Measurements from ENCODE around the gene GCNA.
"Not testable (repeated sequence)": the region's sequence is repeated elsewhere in the genome, so short reads cannot be mapped to it uniquely, and the experiment has no call there.

GCNA gene

GRCh38 chrX:71558920-71559319, 19.3 kb upstream of the GCNA start:
- DNase-seq (ENCODE audit: low read depth), result no peak

DNA sequence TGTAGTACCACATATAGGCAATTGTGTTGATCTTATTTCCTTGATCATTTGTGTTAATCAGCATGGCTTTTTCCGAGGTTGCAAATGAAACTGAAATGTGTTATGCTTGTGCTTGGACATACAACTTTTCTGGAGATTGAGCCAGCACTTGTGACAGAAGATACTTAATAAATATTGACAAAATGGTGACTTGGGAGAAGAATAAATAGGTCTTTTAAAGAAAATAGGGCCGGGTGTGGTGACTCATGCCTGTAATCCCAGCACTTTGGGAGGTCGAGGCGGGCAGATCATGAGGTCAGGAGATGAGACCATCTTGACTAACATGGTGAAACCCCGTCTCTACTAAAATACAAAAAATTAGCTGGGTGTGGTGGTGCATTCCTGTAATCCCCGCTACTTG, 18.5 kb upstream of the GCNA start:
- DNase-seq (ENCODE audit: low read depth), result not testable (repeated sequence)

DNA sequence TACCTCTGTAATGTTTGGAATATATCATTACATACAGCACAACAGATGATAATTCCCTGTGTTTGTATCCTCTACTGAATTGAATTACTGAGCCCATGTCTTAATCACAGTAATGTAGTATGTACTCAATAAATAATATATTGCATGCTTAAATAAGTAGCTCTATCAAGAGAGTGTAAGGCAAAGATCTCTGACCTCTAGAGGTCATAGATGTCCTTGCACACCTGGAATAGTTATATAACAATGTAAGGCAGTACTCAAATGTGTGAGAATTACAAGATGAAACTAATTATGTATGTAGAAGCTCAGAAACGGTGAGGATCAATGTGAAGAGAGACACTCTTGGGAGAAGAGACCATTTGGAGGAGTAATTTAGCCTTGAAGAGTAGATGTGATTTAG, 14.3 kb upstream of the GCNA start:
- DNase-seq (ENCODE audit: low read depth), result no peak

GRCh38 chrX:71565474-71566041, 12.7 kb upstream of the GCNA start:
- DNase-seq (ENCODE audit: low read depth), result no peak

DNA sequence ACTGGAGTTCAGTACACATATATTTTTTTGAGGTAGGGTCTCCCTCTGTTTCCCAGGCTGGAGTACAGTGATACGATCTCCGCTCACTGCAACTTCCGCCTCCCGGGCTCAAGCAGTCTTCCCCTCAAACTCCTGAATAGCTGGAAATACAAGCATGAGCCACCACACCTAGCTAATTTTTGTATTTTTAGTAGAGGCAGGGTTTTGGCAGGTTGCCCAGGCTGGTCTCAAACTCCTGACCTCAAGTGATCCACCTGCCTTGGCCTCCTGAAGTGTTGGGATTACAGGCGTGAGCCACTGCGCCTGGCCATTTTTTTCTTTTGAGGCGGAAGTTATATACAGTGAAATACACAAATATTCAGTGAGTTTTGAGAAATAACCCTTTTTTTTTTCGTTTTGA, 6.8 kb upstream of the GCNA start:
- not testable (repeated sequence) for DNase-seq (ENCODE audit: low read depth)

- no peak for DNase-seq (ENCODE audit: low read depth)
These were observed 4.6 kb upstream of the GCNA start for GRCh38 chrX:71573590-71573989.

DNA sequence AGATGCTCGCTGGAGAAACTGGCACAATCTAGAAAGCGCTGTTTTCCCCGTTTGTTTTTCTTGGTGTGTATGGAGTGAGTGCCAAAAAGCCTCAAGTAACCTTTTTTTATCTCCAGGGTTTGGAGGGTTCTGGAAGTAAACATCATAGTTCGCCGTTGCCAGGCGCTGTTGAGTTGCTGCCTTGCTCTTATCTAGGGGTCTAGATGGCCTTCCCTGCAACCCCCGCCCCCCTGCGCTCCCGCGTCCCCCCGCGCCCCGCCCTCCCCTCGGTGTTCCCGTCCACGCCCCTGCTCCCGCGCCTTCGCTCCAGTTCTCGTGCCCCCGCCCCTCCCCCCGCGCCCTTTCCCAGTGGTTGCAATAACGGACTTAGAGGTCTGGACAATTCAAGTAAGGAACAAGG, 555 bp upstream of the GCNA start:
- no peak for DNase-seq (ENCODE audit: low read depth)

GRCh38 chrX:71579136-71579989, 1.1 kb downstream of the GCNA start:
- no peak for DNase-seq (ENCODE audit: low read depth)

DNA sequence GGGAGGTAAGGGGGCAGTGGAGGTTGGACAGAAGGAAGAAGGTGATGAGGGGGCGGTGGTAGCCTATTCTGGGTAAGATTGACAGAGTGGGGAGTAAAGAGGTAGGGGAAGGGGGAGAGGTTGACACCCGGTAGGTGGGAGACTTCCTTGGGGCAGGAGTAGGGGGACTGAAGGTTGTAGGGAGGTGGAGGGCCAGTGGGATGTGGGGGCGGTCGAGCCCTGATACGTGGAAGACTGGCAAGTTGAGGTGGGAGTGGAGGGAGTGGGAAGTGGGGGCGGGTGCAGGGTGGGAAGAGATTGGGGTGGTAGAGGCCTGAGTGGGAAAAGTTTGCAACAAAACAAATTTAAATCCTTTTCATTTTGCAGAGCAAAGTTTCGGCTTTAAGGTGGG, 1.7 kb downstream of the GCNA start:
- no peak for DNase-seq (ENCODE audit: low read depth)

DNA sequence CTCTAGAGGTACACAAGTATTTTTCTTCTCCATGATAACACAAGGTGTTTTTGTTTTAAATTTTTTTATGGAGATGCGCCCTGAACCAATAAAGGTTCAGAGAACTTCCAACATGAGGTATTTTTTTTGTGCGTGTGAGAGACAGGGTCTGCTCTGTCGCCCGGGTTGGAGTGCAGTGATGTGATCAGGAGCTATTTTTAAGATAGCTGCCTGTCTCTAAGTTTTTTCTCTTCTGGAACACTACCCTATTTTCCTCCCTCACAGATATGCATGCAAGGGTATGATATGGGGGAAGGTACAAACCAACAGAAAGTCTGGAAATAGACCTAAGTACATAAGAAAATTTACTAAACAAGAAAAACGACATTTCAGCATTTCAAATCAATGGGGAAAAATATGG, 3.0 kb downstream of the GCNA start:
- no peak for DNase-seq (ENCODE audit: low read depth)

- DNase-seq (ENCODE audit: low read depth), result no peak
These were observed 8.7 kb downstream of the GCNA start for GRCh38 chrX:71586929-71587328.

- DNase-seq (ENCODE audit: low read depth), result not testable (repeated sequence)
These were observed 15.0 kb downstream of the GCNA start for GRCh38 chrX:71593210-71593609.

DNA sequence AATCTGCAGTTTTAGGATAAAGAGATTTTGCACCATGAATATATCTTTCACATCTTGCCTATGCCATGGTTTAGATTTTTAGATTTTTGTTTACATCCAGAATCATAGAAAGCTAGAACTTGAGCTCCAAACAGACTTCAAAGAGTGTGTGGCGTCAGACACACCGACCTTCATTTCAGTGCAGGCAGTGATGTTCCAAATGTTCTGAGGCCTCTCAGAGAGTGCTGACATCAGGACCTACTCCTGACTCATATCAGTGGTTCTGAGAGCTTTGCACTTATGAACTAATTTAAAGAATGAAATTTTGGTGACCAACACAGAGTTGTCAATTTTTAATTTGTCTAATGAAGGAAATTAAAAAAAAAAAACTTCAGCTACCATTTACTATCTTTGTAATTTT, 21.7 kb downstream of the GCNA start:
- no peak for DNase-seq (ENCODE audit: low read depth)

GRCh38 chrX:71603618-71604017, 25.4 kb downstream of the GCNA start:
- no peak for DNase-seq (ENCODE audit: low read depth)

GRCh38 chrX:71604141-71604540, 25.9 kb downstream of the GCNA start:
- no peak for DNase-seq (ENCODE audit: low read depth)

DNA sequence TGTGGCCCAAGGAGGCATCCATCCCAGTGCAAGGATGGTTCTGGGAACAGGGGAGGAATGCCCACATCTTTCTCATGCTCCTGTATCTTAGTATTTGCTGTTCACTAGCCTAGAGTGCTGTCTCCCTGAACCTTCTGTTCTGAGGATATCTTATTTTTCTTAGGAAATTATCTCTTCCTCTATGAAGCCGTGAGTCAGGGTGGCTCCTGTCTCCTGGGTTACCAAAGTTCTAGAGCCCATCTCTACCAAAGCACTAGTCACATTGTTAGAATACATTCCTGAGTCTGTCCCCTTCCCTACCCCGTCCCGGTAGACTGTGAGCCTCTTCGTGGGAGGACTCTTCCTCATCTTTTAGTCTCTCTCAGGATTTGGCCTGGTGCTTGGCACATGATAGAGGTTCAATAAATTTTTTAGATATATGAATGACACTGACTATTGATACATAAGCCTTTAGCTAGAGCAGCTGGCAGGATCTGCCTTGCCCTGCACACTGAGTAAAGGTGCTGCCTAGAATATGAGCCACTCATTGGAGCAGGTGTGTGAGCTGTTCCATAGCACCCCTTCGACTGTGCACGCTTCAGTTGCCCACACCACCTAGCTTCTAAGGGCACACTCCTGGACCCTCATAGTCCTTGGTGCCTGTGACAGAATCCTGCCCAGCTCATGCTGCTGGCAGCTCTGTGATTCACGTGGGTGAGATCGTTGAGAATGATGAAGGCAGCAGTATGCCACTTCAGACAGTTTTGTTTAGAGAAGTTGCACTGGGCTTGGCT, 26.7 kb downstream of the GCNA start:
- DNase-seq (ENCODE audit: low read depth), result no peak

- DNase-seq (ENCODE audit: low read depth), result no peak
These were observed 28.4 kb downstream of the GCNA start for GRCh38 chrX:71606536-71607216.

GRCh38 chrX:71607488-71607887, 29.3 kb downstream of the GCNA start:
- DNase-seq (ENCODE audit: low read depth), result no peak

GRCh38 chrX:71609095-71609750, 31.0 kb downstream of the GCNA start:
- no peak for DNase-seq (ENCODE audit: low read depth)

- not testable (repeated sequence) for DNase-seq (ENCODE audit: low read depth)
These were observed 33.5 kb downstream of the GCNA start for GRCh38 chrX:71611736-71612135.

- no peak for DNase-seq (ENCODE audit: low read depth)
These were observed 34.0 kb downstream of the GCNA start for GRCh38 chrX:71612256-71612655.

DNA sequence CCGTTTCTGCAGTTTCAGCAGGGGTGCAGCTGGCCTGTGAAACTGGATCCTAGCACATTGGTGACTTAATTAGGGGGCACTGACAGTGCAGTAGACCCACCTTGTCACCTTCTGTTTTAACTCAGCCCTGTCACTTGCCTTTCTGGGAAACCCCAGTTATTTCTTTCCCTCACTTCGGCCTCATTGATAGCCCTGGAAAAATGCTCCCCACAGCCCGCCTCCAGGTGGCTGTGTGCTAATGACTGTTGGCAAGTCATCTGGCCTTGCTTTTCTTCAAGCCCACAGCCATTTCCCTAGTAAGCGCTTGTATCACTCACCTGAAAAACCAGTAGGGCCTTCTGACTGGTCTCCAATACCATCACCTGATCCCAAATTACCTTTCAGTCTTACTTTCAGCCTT, 36.8 kb downstream of the GCNA start:
- DNase-seq (ENCODE audit: low read depth), result no peak
